WTC11 (cell line): ENCODE measurements around the gene CYP2U1. TPM values are rescaled to one million over a fixed set of nuclear protein-coding genes. Genes with fewer than 3 reads are reported as not detected.

Source experiments
- ATAC-seq: fragments of 200-7000 bp; cut with Tn5 transposase; 2 replicates; pipeline ENCODE4 v1.10.0; 2021; ENCODE audit warnings: mild to moderate bottlenecking, moderate library complexity
- CTCF ChIA-PET: fragments of 300-600 bp; sonication (Branson Sonifier 250); formaldehyde crosslinking; loops from one replicate; lab custom pipeline; 2021; ENCODE audit warnings: antibody characterized with exemption; lab: Charles Lee
- POLR2A ChIA-PET: fragments of 350-600 bp; sonication (Branson Sonifier 250); formaldehyde crosslinking; loops from one replicate; lab custom pipeline; 2021; ENCODE audit warnings: antibody characterized with exemption; lab: Charles Lee
- DNase-seq: peaks from one replicate; pipeline ENCODE4 v3.0.0; 2021; ENCODE audit warnings: low spot score
- H3K27ac Mint-ChIP-seq: 2 replicates; pipeline ENCODE4 v1.8.0; 2021; ENCODE audit warnings: mixed read lengths
- H3K27me3 Mint-ChIP-seq: 2 replicates; pipeline ENCODE4 v1.8.0; 2021; ENCODE audit warnings: low read depth, mild to moderate bottlenecking, moderate library complexity, mixed read lengths
- H3K36me3 Mint-ChIP-seq: 2 replicates; pipeline ENCODE4 v1.8.0; 2021; ENCODE audit warnings: mixed read lengths
- H3K4me1 Mint-ChIP-seq: 2 replicates; pipeline ENCODE4 v1.8.0; 2022; ENCODE audit warnings: mixed read lengths
- H3K4me3 Mint-ChIP-seq: 2 replicates; pipeline ENCODE4 v1.8.0; 2021; ENCODE audit warnings: mild to moderate bottlenecking, moderate library complexity, mixed read lengths
- H3K9me3 Mint-ChIP-seq: 2 replicates; pipeline ENCODE4 v1.8.0; 2021; ENCODE audit warnings: mixed read lengths
- ATF1 ChIP-seq: sonication (generic); formaldehyde crosslinking; IDR thresholded peaks from 2 replicates; pipeline ENCODE4 v1.8.1; 2023; ENCODE audit warnings: mild to moderate bottlenecking, moderate library complexity, missing genetic modification reagents
- CBFB ChIP-seq: sonication (generic); formaldehyde crosslinking; IDR thresholded peaks from 2 replicates; pipeline ENCODE4 v1.8.1; 2022; ENCODE audit warnings: mild to moderate bottlenecking, low read depth, missing genetic modification reagents
- ELF4 ChIP-seq: sonication (generic); formaldehyde crosslinking; IDR thresholded peaks from 2 replicates; pipeline ENCODE4 v1.8.1; 2022; ENCODE audit warnings: low read depth, mild to moderate bottlenecking, moderate library complexity, missing genetic modification reagents
- FOXJ3 ChIP-seq: sonication (generic); formaldehyde crosslinking; IDR thresholded peaks from 2 replicates; pipeline ENCODE4 v1.9.0; 2021; ENCODE audit warnings: missing genetic modification reagents, mild to moderate bottlenecking, borderline replicate concordance
- FOXK1 ChIP-seq: sonication (generic); formaldehyde crosslinking; IDR thresholded peaks from 2 replicates; pipeline ENCODE4 v1.8.0; 2022; ENCODE audit warnings: mild to moderate bottlenecking, moderate library complexity, missing genetic modification reagents
- GRHL2 ChIP-seq: fragments of 250-450 bp; sonication (Bioruptor Pico); IDR thresholded peaks from 2 replicates; pipeline ENCODE4 v1.8.0; 2022; ENCODE audit warnings: mild to moderate bottlenecking, moderate library complexity; ENCODE audit not compliant: insufficient replicate concordance, severe bottlenecking
- SOX15 ChIP-seq: fragments of 250-450 bp; sonication (Bioruptor Pico); IDR thresholded peaks from 2 replicates; pipeline ENCODE4 v1.9.0; 2021; ENCODE audit warnings: mild to moderate bottlenecking
- SP1 ChIP-seq: sonication (generic); formaldehyde crosslinking; conservative IDR thresholded peaks from 2 replicates; pipeline ENCODE4 v1.8.1; 2022; ENCODE audit warnings: missing genetic modification reagents
- TCF7 ChIP-seq: sonication (generic); formaldehyde crosslinking; IDR thresholded peaks from 2 replicates; pipeline ENCODE4 v1.8.0; 2022; ENCODE audit warnings: mild to moderate bottlenecking, low read depth, missing genetic modification reagents, moderate library complexity
- ZNF219 ChIP-seq: sonication (generic); formaldehyde crosslinking; IDR thresholded peaks from 2 replicates; pipeline ENCODE4 v1.8.0; 2023; ENCODE audit warnings: missing genetic modification reagents, mild to moderate bottlenecking, borderline replicate concordance
- ZNF232 ChIP-seq: sonication (generic); formaldehyde crosslinking; IDR thresholded peaks from 2 replicates; pipeline ENCODE4 v1.8.0; 2022; ENCODE audit warnings: mild to moderate bottlenecking, missing genetic modification reagents
- ZNF423 ChIP-seq: fragments of 250-450 bp; sonication (Bioruptor Pico); IDR thresholded peaks from 2 replicates; pipeline ENCODE4 v2.1.2; 2022; ENCODE audit warnings: mild to moderate bottlenecking, moderate library complexity
- total RNA-seq: library from RNA; stranded (reverse); gene quantifications from 3 replicates; pipeline ENCODE4 v1.2.3, GENCODE V29; 2021
- TF ChIP-seq, protein P1 (sequence below): sonication (generic); formaldehyde crosslinking; IDR thresholded peaks from 2 replicates; pipeline ENCODE4 v1.8.1; 2022; ENCODE audit warnings: mild to moderate bottlenecking, moderate library complexity, missing genetic modification reagents
- TF ChIP-seq, protein P2 (sequence below): sonication (generic); formaldehyde crosslinking; IDR thresholded peaks from 2 replicates; pipeline ENCODE4 v1.8.0; 2022; ENCODE audit warnings: mild to moderate bottlenecking, missing genetic modification reagents
- TF ChIP-seq, protein P3 (sequence below): sonication (generic); formaldehyde crosslinking; IDR thresholded peaks from 2 replicates; pipeline ENCODE4 v1.8.1; 2023; ENCODE audit warnings: mild to moderate bottlenecking, missing genetic modification reagents
- TF ChIP-seq, protein P4 (sequence below): sonication (generic); formaldehyde crosslinking; IDR thresholded peaks from 2 replicates; pipeline ENCODE4 v1.8.0; 2023; ENCODE audit warnings: missing genetic modification reagents
- TF ChIP-seq, protein P5 (sequence below): sonication (generic); formaldehyde crosslinking; IDR thresholded peaks from 2 replicates; pipeline ENCODE4 v1.8.1; 2023; ENCODE audit warnings: mild to moderate bottlenecking, missing genetic modification reagents
- TF ChIP-seq, protein P6 (sequence below): fragments of 250-450 bp; sonication (Bioruptor Pico); conservative IDR thresholded peaks from 2 replicates; pipeline ENCODE4 v1.9.0; 2021; ENCODE audit warnings: mild to moderate bottlenecking
- TF ChIP-seq, protein P7 (sequence below): sonication (generic); formaldehyde crosslinking; IDR thresholded peaks from 2 replicates; pipeline ENCODE4 v1.8.1; 2023; ENCODE audit warnings: mild to moderate bottlenecking, moderate library complexity, missing genetic modification reagents
- TF ChIP-seq, protein P8 (sequence below): sonication (generic); formaldehyde crosslinking; IDR thresholded peaks from 2 replicates; pipeline ENCODE4 v1.8.0; 2022; ENCODE audit warnings: mild to moderate bottlenecking, missing genetic modification reagents

The CYP2U1 gene
- total RNA-seq, 1 experiment from 2014 or later: 2.9 TPM

DNA sequence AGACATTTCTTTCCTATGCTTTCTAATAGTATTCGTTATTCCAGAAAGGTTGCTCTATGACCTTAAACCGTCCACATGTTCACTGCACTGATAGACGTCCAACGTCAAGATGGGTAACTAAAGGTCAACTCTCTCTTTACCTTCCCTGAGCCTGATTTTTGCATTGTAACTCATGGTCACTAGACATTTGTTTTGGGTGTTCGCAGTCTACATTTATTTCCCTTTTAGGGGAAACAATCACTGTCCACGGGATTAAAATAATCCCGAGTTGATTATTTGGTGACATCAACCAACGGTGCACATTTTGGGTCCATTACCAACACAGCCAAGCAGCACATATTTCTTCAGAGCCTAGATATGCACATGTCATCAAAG, 57.8 kb downstream of the CYP2U1 start:
- DNase-seq (no peak), ATAC-seq (no peak)
- peak overlapping the region; percentile 90 for H3K4me3 Mint-ChIP-seq
- no peaks in the 10 kb centered on the region for H3K36me3 Mint-ChIP-seq
- POLR2A ChIA-PET: interaction anchor here (1.1 kb wide), 1 partner anchor 268 kb away, joined by 3 read pairs; no protein-coding TSS in a partner anchor
- H3K27ac Mint-ChIP-seq: no peak overlapping the region
- no peaks in the 10 kb centered on the region for H3K9me3 Mint-ChIP-seq
- CTCF ChIA-PET: interaction anchor here (1.1 kb wide), 1 partner anchor 30 kb away, joined by 3 read pairs; no protein-coding TSS in a partner anchor
- H3K27me3 Mint-ChIP-seq: peaks cover 9% of the 10 kb centered on the region
- TF ChIP-seq SP1 (CRISPR knock-in tag) (no peak), ATF1 (CRISPR knock-in tag) (no peak), ZNF219 (CRISPR knock-in tag) (no peak), CBFB (CRISPR knock-in tag) (no peak), GRHL2 (no peak), FOXJ3 (CRISPR knock-in tag) (no peak), SOX15 (CRISPR knock-in tag) (no peak), TCF7 (CRISPR knock-in tag) (no peak), ZNF232 (no peak), FOXK1 (CRISPR knock-in tag) (no peak), ELF4 (no peak), ZNF423 (no peak)
- TF ChIP-seq, protein P1, sequence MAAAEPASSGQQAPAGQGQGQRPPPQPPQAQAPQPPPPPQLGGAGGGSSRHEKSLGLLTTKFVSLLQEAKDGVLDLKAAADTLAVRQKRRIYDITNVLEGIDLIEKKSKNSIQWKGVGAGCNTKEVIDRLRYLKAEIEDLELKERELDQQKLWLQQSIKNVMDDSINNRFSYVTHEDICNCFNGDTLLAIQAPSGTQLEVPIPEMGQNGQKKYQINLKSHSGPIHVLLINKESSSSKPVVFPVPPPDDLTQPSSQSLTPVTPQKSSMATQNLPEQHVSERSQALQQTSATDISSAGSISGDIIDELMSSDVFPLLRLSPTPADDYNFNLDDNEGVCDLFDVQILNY: no peak
- TF ChIP-seq, protein P2, sequence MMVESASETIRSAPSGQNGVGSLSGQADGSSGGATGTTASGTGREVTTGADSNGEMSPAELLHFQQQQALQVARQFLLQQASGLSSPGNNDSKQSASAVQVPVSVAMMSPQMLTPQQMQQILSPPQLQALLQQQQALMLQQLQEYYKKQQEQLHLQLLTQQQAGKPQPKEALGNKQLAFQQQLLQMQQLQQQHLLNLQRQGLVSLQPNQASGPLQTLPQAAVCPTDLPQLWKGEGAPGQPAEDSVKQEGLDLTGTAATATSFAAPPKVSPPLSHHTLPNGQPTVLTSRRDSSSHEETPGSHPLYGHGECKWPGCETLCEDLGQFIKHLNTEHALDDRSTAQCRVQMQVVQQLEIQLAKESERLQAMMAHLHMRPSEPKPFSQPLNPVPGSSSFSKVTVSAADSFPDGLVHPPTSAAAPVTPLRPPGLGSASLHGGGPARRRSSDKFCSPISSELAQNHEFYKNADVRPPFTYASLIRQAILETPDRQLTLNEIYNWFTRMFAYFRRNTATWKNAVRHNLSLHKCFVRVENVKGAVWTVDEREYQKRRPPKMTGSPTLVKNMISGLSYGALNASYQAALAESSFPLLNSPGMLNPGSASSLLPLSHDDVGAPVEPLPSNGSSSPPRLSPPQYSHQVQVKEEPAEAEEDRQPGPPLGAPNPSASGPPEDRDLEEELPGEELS (CRISPR knock-in tag): no peak
- TF ChIP-seq, protein P3, sequence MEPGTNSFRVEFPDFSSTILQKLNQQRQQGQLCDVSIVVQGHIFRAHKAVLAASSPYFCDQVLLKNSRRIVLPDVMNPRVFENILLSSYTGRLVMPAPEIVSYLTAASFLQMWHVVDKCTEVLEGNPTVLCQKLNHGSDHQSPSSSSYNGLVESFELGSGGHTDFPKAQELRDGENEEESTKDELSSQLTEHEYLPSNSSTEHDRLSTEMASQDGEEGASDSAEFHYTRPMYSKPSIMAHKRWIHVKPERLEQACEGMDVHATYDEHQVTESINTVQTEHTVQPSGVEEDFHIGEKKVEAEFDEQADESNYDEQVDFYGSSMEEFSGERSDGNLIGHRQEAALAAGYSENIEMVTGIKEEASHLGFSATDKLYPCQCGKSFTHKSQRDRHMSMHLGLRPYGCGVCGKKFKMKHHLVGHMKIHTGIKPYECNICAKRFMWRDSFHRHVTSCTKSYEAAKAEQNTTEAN: no peak
- TF ChIP-seq, protein P4, sequence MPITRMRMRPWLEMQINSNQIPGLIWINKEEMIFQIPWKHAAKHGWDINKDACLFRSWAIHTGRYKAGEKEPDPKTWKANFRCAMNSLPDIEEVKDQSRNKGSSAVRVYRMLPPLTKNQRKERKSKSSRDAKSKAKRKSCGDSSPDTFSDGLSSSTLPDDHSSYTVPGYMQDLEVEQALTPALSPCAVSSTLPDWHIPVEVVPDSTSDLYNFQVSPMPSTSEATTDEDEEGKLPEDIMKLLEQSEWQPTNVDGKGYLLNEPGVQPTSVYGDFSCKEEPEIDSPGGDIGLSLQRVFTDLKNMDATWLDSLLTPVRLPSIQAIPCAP (CRISPR knock-in tag): no peak
- TF ChIP-seq, protein P5, sequence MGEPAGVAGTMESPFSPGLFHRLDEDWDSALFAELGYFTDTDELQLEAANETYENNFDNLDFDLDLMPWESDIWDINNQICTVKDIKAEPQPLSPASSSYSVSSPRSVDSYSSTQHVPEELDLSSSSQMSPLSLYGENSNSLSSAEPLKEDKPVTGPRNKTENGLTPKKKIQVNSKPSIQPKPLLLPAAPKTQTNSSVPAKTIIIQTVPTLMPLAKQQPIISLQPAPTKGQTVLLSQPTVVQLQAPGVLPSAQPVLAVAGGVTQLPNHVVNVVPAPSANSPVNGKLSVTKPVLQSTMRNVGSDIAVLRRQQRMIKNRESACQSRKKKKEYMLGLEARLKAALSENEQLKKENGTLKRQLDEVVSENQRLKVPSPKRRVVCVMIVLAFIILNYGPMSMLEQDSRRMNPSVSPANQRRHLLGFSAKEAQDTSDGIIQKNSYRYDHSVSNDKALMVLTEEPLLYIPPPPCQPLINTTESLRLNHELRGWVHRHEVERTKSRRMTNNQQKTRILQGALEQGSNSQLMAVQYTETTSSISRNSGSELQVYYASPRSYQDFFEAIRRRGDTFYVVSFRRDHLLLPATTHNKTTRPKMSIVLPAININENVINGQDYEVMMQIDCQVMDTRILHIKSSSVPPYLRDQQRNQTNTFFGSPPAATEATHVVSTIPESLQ (CRISPR knock-in tag): no peak
- TF ChIP-seq, protein P6, sequence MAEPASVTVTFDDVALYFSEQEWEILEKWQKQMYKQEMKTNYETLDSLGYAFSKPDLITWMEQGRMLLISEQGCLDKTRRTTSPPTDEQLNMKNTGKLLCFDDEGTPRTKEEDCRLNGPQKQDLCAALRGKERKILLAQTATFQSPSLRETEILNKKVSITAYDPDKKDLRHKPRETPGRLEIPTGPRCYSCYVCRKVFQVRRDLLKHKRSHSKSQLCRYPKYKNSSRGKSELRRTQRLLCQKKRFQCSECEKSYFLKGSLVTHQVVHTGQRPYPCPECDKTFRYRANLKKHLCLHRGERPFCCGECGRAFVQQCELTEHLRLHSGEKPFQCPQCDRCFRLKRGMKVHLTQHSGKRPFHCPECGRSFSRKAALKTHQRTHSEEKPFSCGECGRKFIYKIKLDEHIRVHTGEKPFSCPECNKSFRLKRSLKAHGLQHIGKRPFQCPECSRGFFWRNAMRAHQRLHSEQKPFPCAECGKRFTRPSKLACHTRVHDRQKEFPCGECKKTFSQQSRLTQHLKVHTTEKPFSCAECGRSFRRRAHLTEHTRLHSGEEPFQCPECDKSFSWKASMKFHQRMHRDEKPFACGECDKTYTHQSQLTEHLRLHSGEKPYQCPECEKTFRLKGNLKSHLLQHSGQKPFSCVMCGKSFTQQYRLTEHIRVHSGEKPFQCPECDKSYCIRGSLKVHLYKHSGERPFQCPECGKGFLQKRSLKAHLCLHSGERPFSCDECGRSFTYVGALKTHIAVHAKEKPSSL (CRISPR knock-in tag): no peak
- TF ChIP-seq, protein P7, sequence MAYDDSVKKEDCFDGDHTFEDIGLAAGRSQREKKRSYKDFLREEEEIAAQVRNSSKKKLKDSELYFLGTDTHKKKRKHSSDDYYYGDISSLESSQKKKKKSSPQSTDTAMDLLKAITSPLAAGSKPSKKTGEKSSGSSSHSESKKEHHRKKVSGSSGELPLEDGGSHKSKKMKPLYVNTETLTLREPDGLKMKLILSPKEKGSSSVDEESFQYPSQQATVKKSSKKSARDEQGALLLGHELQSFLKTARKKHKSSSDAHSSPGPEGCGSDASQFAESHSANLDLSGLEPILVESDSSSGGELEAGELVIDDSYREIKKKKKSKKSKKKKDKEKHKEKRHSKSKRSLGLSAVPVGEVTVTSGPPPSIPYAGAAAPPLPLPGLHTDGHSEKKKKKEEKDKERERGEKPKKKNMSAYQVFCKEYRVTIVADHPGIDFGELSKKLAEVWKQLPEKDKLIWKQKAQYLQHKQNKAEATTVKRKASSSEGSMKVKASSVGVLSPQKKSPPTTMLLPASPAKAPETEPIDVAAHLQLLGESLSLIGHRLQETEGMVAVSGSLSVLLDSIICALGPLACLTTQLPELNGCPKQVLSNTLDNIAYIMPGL (CRISPR knock-in tag): no peak
- TF ChIP-seq, protein P8, sequence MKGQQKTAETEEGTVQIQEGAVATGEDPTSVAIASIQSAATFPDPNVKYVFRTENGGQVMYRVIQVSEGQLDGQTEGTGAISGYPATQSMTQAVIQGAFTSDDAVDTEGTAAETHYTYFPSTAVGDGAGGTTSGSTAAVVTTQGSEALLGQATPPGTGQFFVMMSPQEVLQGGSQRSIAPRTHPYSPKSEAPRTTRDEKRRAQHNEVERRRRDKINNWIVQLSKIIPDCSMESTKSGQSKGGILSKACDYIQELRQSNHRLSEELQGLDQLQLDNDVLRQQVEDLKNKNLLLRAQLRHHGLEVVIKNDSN (CRISPR knock-in tag): no peak
- H3K4me1 Mint-ChIP-seq: peaks cover 33% of the 10 kb centered on the region
